Measurements from ENCODE around the gene PTP4A2. TPM values are rescaled to one million over a fixed set of nuclear protein-coding genes. Genes with fewer than 3 reads are reported as not detected.

Gene PTP4A2
- 133 to 239 TPM (median 170 TPM) in 5 replicates for total RNA-seq (2022; extraction: Qiagen RNA extraction; ENCODE audit: low read depth)

GRCh38 chr1:31938184-31938975 is at the start of gene PTP4A2:
TSS of gene PTP4A2 (minus strand) at chr1:31938368. CDS start at chr1:31919065, 19,303 bp downstream.

Other genes starting within 250 kb of the PTP4A2 start
- 3.2 to 6.7 TPM (median 5.3 TPM) in 5 replicates for gene COL16A1, start 234.4 kb downstream of the PTP4A2 start, total RNA-seq (2022; extraction: Qiagen RNA extraction; ENCODE audit: low read depth)
- 3.6 to 7.5 TPM (median 6.1 TPM) in 5 replicates for gene ADGRB2, start 174.0 kb downstream of the PTP4A2 start, total RNA-seq (2022; extraction: Qiagen RNA extraction; ENCODE audit: low read depth)
- gene SPOCD1, start 122.3 kb downstream of the PTP4A2 start, total RNA-seq (2022; extraction: Qiagen RNA extraction; ENCODE audit: low read depth): 3.2 to 5.3 TPM (median 3.8 TPM) in 5 replicates
- 105 to 151 TPM (median 137 TPM) in 5 replicates for gene KHDRBS1, start 75.5 kb upstream of the PTP4A2 start, total RNA-seq (2022; extraction: Qiagen RNA extraction; ENCODE audit: low read depth)
- gene TMEM39B, start 134.6 kb upstream of the PTP4A2 start, total RNA-seq (2022; extraction: Qiagen RNA extraction; ENCODE audit: low read depth): 6.7 to 12.9 TPM (median 12.0 TPM) in 5 replicates
- gene KPNA6, start 169.7 kb upstream of the PTP4A2 start, total RNA-seq (2022; extraction: Qiagen RNA extraction; ENCODE audit: low read depth): 14.1 to 16.7 TPM (median 14.9 TPM) in 5 replicates
- 26.4 to 30.0 TPM (median 29.2 TPM) in 5 replicates for gene TXLNA, start 241.3 kb upstream of the PTP4A2 start, total RNA-seq (2022; extraction: Qiagen RNA extraction; ENCODE audit: low read depth)